H1 (cell line): Measurements from ENCODE around the gene KRT6C. TPM values are rescaled to one million over a fixed set of nuclear protein-coding genes. Genes with fewer than 3 reads are reported as not detected.

Experiments
- CTCF ChIA-PET: fragments of 300-600 bp; sonication (Branson Sonifier 250); formaldehyde crosslinking; loops from one replicate; lab custom pipeline; 2021; ENCODE audit not compliant: partially characterized antibody; lab: Charles Lee
- POLR2A ChIA-PET: fragments of 300-600 bp; sonication (Branson Sonifier 250); formaldehyde crosslinking; loops from one replicate; lab custom pipeline; 2021; ENCODE audit warnings: inconsistent platforms; ENCODE audit not compliant: partially characterized antibody; lab: Charles Lee
- DNase-seq, 2 experiments: peaks; one replicate each; pipeline versions ENCODE4 v3.0.0 to v3.0.0-alpha.2; 2010 to 2022; ENCODE audit warnings: low spot score in 2 of 2, low read depth in 1 of 2, mixed read lengths in 1 of 2
- FAIRE-seq: peaks from 2 replicates; lab custom pipeline; 2011; peaks lifted over from hg19 to GRCh38; lab: Jason Lieb, UNC
- H2AFZ ChIP-seq: 2 replicates; pipeline ENCODE4 v1.8.1; 2012; ENCODE audit warnings: low read length, inconsistent platforms
- H2AK5ac ChIP-seq: 2 replicates; pipeline ENCODE4 v1.6.1; 2013; ENCODE audit warnings: low read depth, low read length
- H2BK120ac ChIP-seq: replicated peaks from 2 replicates; pipeline ENCODE3; 2013; ENCODE audit warnings: low read depth, low read length, inconsistent platforms
- H2BK12ac ChIP-seq: 2 replicates; pipeline ENCODE4 v1.6.1; 2013; ENCODE audit warnings: low read depth, low read length
- H2BK15ac ChIP-seq: 2 replicates; pipeline ENCODE4 v1.6.1; 2013; ENCODE audit warnings: low read length
- H2BK20ac ChIP-seq: 2 replicates; pipeline ENCODE4 v1.6.1; 2013; ENCODE audit warnings: low read length
- H2BK5ac ChIP-seq: 2 replicates; pipeline ENCODE4 v1.6.1; 2013; ENCODE audit warnings: low read depth, low read length
- H3K14ac ChIP-seq: 2 replicates; pipeline ENCODE4 v1.6.1; 2013; ENCODE audit warnings: inconsistent platforms; ENCODE audit not compliant: insufficient read length
- H3K18ac ChIP-seq: 2 replicates; pipeline ENCODE4 v1.6.1; 2013; ENCODE audit warnings: low read length; ENCODE audit errors: extremely low read depth
- H3K23ac ChIP-seq: 2 replicates; pipeline ENCODE4 v1.6.1; 2013; ENCODE audit warnings: inconsistent platforms; ENCODE audit not compliant: insufficient read length
- H3K23me2 ChIP-seq: 2 replicates; pipeline ENCODE4 v1.6.1; 2013; ENCODE audit warnings: low read depth, low read length
- H3K27ac ChIP-seq: 2 replicates; pipeline ENCODE4 v1.6.1; 2011; ENCODE audit warnings: low read depth, low read length, inconsistent platforms
- H3K27me3 ChIP-seq, 4 experiments: replicated peaks in 1 of 4; 1 replicate in 1 of 4; 2 replicates in 3 of 4; pipeline versions ENCODE4 v1.6.1 to v1.8.1; 2011 to 2013; ENCODE audit warnings: low read length in 3 of 4, mild to moderate bottlenecking in 3 of 4, inconsistent platforms in 2 of 4, mixed read lengths in 2 of 4, moderate library complexity in 1 of 4; ENCODE audit not compliant: control insufficient read depth in 3 of 4, insufficient read depth in 3 of 4; ENCODE audit errors: extremely low read depth in 1 of 4
- H3K36me3 ChIP-seq, 4 experiments: 2 replicates each; pipeline versions ENCODE4 v1.6.1 to v1.8.1; 2011 to 2013; ENCODE audit warnings: mild to moderate bottlenecking in 4 of 4, low read length in 3 of 4, moderate library complexity in 2 of 4, control low read depth in 1 of 4, inconsistent platforms in 1 of 4; ENCODE audit not compliant: insufficient read depth in 4 of 4, control insufficient read depth in 2 of 4
- H3K4ac ChIP-seq: replicated peaks from 2 replicates; pipeline ENCODE3; 2013; ENCODE audit warnings: low read length, low read depth, mixed read lengths, inconsistent platforms; ENCODE audit not compliant: insufficient read length
- H3K4me1 ChIP-seq, 4 experiments: replicated peaks in 1 of 4; 1 replicate in 1 of 4; 2 replicates in 3 of 4; pipeline versions ENCODE4 v1.6.1 to v1.8.1; 2011 to 2013; ENCODE audit warnings: low read length in 3 of 4, inconsistent platforms in 2 of 4, mixed read lengths in 1 of 4; ENCODE audit not compliant: insufficient read depth in 4 of 4, control insufficient read depth in 3 of 4
- H3K4me2 ChIP-seq, 2 experiments: 2 replicates each; pipeline versions ENCODE4 v1.6.1 to v1.8.1; 2011 to 2013; ENCODE audit warnings: low read depth in 2 of 2, low read length in 2 of 2, control low read depth in 1 of 2, inconsistent platforms in 1 of 2, mild to moderate bottlenecking in 1 of 2; ENCODE audit not compliant: insufficient read depth in 1 of 2
- H3K4me3 ChIP-seq, 4 experiments: fragments of 200-600, 300-600 bp in 1 of 4; sonication (generic), shearing (Covaris generic), sonication (Bioruptor Twin) in 1 of 4; 2 replicates each; pipeline versions ENCODE4 v1.5.1 to v1.8.1; 2011 to 2016; ENCODE audit warnings: low read length in 4 of 4, low read depth in 3 of 4, control low read depth in 2 of 4, inconsistent platforms in 2 of 4, mild to moderate bottlenecking in 2 of 4, mixed read lengths in 1 of 4, moderate library complexity in 1 of 4; ENCODE audit not compliant: insufficient read depth in 2 of 4; ENCODE audit errors: extremely low read depth in 1 of 4
- H3K56ac ChIP-seq: replicated peaks from 2 replicates; pipeline ENCODE3; 2013; ENCODE audit warnings: low read depth, mild to moderate bottlenecking, mixed read lengths, low read length, inconsistent platforms; ENCODE audit not compliant: insufficient read length
- H3K79me1 ChIP-seq: 2 replicates; pipeline ENCODE4 v1.6.1; 2013; ENCODE audit warnings: low read depth, low read length, control low read depth
- H3K79me2 ChIP-seq, 2 experiments: 2 replicates each; pipeline versions ENCODE4 v1.6.1 to v1.8.1; 2012 to 2013; ENCODE audit warnings: low read length in 2 of 2, mild to moderate bottlenecking in 2 of 2, inconsistent platforms in 1 of 2; ENCODE audit not compliant: insufficient read depth in 2 of 2, control insufficient read depth in 1 of 2
- H3K9ac ChIP-seq, 4 experiments: replicated peaks in 1 of 4; 1 replicate in 1 of 4; 2 replicates in 3 of 4; pipeline versions ENCODE4 v1.6.1 to v1.8.1; 2011 to 2013; ENCODE audit warnings: low read depth in 3 of 4, low read length in 3 of 4, control low read depth in 2 of 4, mild to moderate bottlenecking in 2 of 4, moderate library complexity in 2 of 4, inconsistent platforms in 1 of 4; ENCODE audit errors: extremely low read depth in 1 of 4
- H3K9me3 ChIP-seq, 2 experiments: 2 replicates each; pipeline versions ENCODE4 v1.6.1 to v1.8.1; 2012 to 2013; ENCODE audit warnings: mild to moderate bottlenecking in 2 of 2, moderate library complexity in 2 of 2, control low read depth in 1 of 2, inconsistent platforms in 1 of 2, low read depth in 1 of 2, low read length in 1 of 2, mixed read lengths in 1 of 2; ENCODE audit not compliant: insufficient read depth in 2 of 2
- H4K20me1 ChIP-seq, 2 experiments: replicated peaks in 1 of 2; 2 replicates each; pipeline versions ENCODE3 to v1.8.1; 2011 to 2013; ENCODE audit warnings: inconsistent platforms in 2 of 2, low read length in 2 of 2, mild to moderate bottlenecking in 1 of 2; ENCODE audit not compliant: insufficient read depth in 2 of 2, control insufficient read depth in 1 of 2
- H4K5ac ChIP-seq: 2 replicates; pipeline ENCODE4 v1.6.1; 2013; ENCODE audit warnings: low read length, low read depth, mixed read lengths, inconsistent platforms; ENCODE audit not compliant: insufficient read length
- H4K8ac ChIP-seq: 2 replicates; pipeline ENCODE4 v1.8.0; 2013; ENCODE audit warnings: mild to moderate bottlenecking, moderate library complexity, low read length, inconsistent platforms; ENCODE audit not compliant: insufficient read depth; ENCODE audit errors: extremely low read depth
- H4K91ac ChIP-seq: replicated peaks from 2 replicates; pipeline ENCODE3; 2013; ENCODE audit warnings: low read length, mixed read lengths, inconsistent platforms; ENCODE audit not compliant: insufficient read length
- BRCA1 ChIP-seq: IDR thresholded peaks from 2 replicates; pipeline ENCODE4 v1.6.1; 2012; ENCODE audit warnings: low read depth, low read length, improper control_type of control experiment
- CHD1 ChIP-seq: IDR thresholded peaks from 2 replicates; pipeline ENCODE4 v1.6.1; 2012; ENCODE audit warnings: low read depth, low read length, improper control_type of control experiment
- KDM5A ChIP-seq: fragments of 200-600 bp; IDR thresholded peaks from 2 replicates; pipeline ENCODE4 v1.7.1; 2012; ENCODE audit warnings: mild to moderate bottlenecking, low read length, inconsistent platforms, mixed read lengths
- RAD21 ChIP-seq, 2 experiments: IDR thresholded peaks in 1 of 2; conservative IDR thresholded peaks in 1 of 2; 2 replicates each; pipeline ENCODE4 v1.6.1; 2011; ENCODE audit warnings: low read depth in 2 of 2, low read length in 2 of 2, improper control_type of control experiment in 1 of 2, inconsistent platforms in 1 of 2, mild to moderate bottlenecking in 1 of 2, moderate library complexity in 1 of 2
- SUZ12 ChIP-seq: fragments of 200-600 bp; sonication (generic); IDR thresholded peaks from 2 replicates; pipeline ENCODE4 v1.6.1; 2012; ENCODE audit warnings: mild to moderate bottlenecking, inconsistent platforms, low read length, moderate library complexity, mixed read lengths
- TBP ChIP-seq: IDR thresholded peaks from 2 replicates; pipeline ENCODE4 v1.6.1; 2011; ENCODE audit warnings: low read depth, low read length, improper control_type of control experiment
- ZNF274 ChIP-seq: IDR thresholded peaks from 2 replicates; pipeline ENCODE4 v1.7.0; 2012; ENCODE audit warnings: low read length, borderline replicate concordance; ENCODE audit errors: extremely low read depth
- WGBS, 2 experiments: shearing (Covaris generic) in 1 of 2; methylation state at CpG; one replicate each; pipeline versions ENCODE4 v1.1.6 to v1.1.7; 2013 to 2015; ENCODE audit warnings: low lambda C conversion rate in 2 of 2, mixed read lengths in 2 of 2, inconsistent platforms in 1 of 2, low coverage in 1 of 2, missing lambda C conversion rate in 1 of 2; ENCODE audit not compliant: insufficient replicate concordance in 2 of 2, insufficient coverage in 1 of 2, insufficient read length in 1 of 2; ENCODE audit errors: extremely low coverage in 1 of 2, missing lambda C conversion rate in 1 of 2; 5-methylcytosine and 5-hydroxymethylcytosine counted together
- polyA plus RNA-seq, 7 experiments: library from polyadenylated mRNA; depleted of rRNA in 3 of 7; stranded (reverse) in 5 of 7; unstranded in 2 of 7; fragments of >200 nt in 5 of 7; fragments of 200-250 nt in 2 of 7; gene quantifications; 1 replicate in 5 of 7; 2 replicates in 1 of 7; 4 replicates in 1 of 7; pipeline versions ENCODE4 v1.2.1 to v1.2.3, GENCODE V29; 2011 to 2013; ENCODE audit warnings: missing spikeins in 2 of 7, mixed read lengths in 2 of 7
- total RNA-seq: library from RNA; stranded (reverse); fragmentation: NEBNext Ultra II Directional; extraction: Animal tissue kit (Norgen Biotek cat#: 25700); gene quantifications from 2 replicates; pipeline ENCODE4 v1.2.1, GENCODE V29; 2021

KRT6C gene
- total and polyA plus RNA-seq, 2 of the 8 experiments (the other 6 are each of a cell fraction or from before 2014, with no cell fraction given), result not detected

GRCh38 chr12:52477651-52478050, 4.0 kb upstream of the KRT6C start:
- H3K79me2 ChIP-seq, result no peaks in the 10 kb centered on the region
- H3K4me3 ChIP-seq, result no peak overlapping the region
- no peaks in the 10 kb centered on the region for H3K79me1 ChIP-seq
- no peak overlapping the region for H3K56ac ChIP-seq
- no peak overlapping the region for H4K91ac ChIP-seq
- H4K8ac ChIP-seq, result no peak overlapping the region
- no peak overlapping the region for H3K23ac ChIP-seq
- H3K4me1 ChIP-seq, result no peaks in the 10 kb centered on the region
- H3K36me3 ChIP-seq, result no peaks in the 10 kb centered on the region
- WGBS, 2 experiments, result 69% methylated on average over 2 of the region's 2 CpGs; no CpG with 5 or more reads in 1 of the 2 experiments
- H3K23me2 ChIP-seq, result no peaks in the 10 kb centered on the region
- H2AFZ ChIP-seq, result no peak overlapping the region
- H4K5ac ChIP-seq, result no peak overlapping the region
- no peak for TF ChIP-seq TBP
- TF ChIP-seq KDM5A, result no peak
- no peak for TF ChIP-seq BRCA1
- TF ChIP-seq ZNF274, result no peak
- no peak for TF ChIP-seq SUZ12
- TF ChIP-seq CHD1, result no peak
- TF ChIP-seq RAD21 (IDR thresholded peaks at IDR 0.05 in 1 of 2, conservative IDR thresholded peaks at IDR 0.05 in 1 of 2; ENCODE audit: low read depth in 2 of 2, low read length in 2 of 2), result no peak
- CTCF ChIA-PET, result interaction anchor here (0.9 to 2.7 kb wide), 6 partner anchors 19 to 264 kb away, joined by 3 to 13 read pairs (median 4); no protein-coding TSS in a partner anchor
- no peak for FAIRE-seq
- no peaks in the 10 kb centered on the region for H3K27me3 ChIP-seq
- H3K9ac ChIP-seq, result no peak overlapping the region
- H2BK120ac ChIP-seq, result no peak overlapping the region
- no peak overlapping the region for H2AK5ac ChIP-seq
- H2BK20ac ChIP-seq, result no peak overlapping the region
- POLR2A ChIA-PET, result no interaction called here
- DNase-seq, result no peak
- H4K20me1 ChIP-seq, result no peaks in the 10 kb centered on the region
- no peak overlapping the region for H2BK5ac ChIP-seq
- H3K14ac ChIP-seq, result no peak overlapping the region
- no peaks in the 10 kb centered on the region; a peak in 3 of 4 replicates for H3K9me3 ChIP-seq
- H3K4me2 ChIP-seq, result no peak overlapping the region
- no peak overlapping the region for H2BK12ac ChIP-seq
- H3K27ac ChIP-seq, result no peak overlapping the region
- no peak overlapping the region for H2BK15ac ChIP-seq
- no peak overlapping the region for H3K4ac ChIP-seq
- H3K18ac ChIP-seq, result no peak overlapping the region
